Measurements from ENCODE around the gene CHMP4B.

- TF ChIP-seq CTCF (conservative IDR thresholded peaks at IDR 0.05), result no peak
- no peak for TF ChIP-seq ZFX (IDR thresholded peaks at IDR 0.05)
Observed at GRCh38 chr20:33781133-33781532, 30.0 kb upstream of the CHMP4B start.
